Hepatocyte (in vitro differentiated cells): ENCODE results near the gene PIK3CG. TPM values are rescaled to one million over a fixed set of nuclear protein-coding genes. Genes with fewer than 3 reads are reported as not detected.

ENCODE experiments used
- DNase-seq: peaks from one replicate; pipeline ENCODE4 v3.0.0-alpha.2; 2016; ENCODE audit warnings: low spot score
- H2AFZ ChIP-seq: fragments of 200-600 bp; sonication (generic); 2 replicates; pipeline ENCODE4 v1.6.0; 2016; ENCODE audit warnings: antibody characterized with exemption, mild to moderate bottlenecking
- H3K27ac ChIP-seq: fragments of 200-600 bp; sonication (generic); 2 replicates; pipeline ENCODE4 v1.5.1; 2016; ENCODE audit warnings: mild to moderate bottlenecking
- H3K27me3 ChIP-seq: fragments of 200-600 bp; sonication (generic); 2 replicates; pipeline ENCODE4 v1.6.1; 2016
- H3K36me3 ChIP-seq: fragments of 200-600 bp; sonication (generic); replicated peaks from 2 replicates; pipeline ENCODE4 v1.5.1; 2016; ENCODE audit warnings: low read depth; ENCODE audit not compliant: insufficient read depth
- H3K4me1 ChIP-seq: fragments of 200-600 bp; sonication (generic); 2 replicates; pipeline ENCODE4 v1.5.1; 2016; ENCODE audit warnings: mild to moderate bottlenecking, moderate library complexity; ENCODE audit not compliant: insufficient read depth
- H3K4me2 ChIP-seq: fragments of 200-600 bp; sonication (generic); 2 replicates; pipeline ENCODE4 v1.6.0; 2016
- H3K4me3 ChIP-seq: fragments of 200-600 bp; sonication (generic); 2 replicates; pipeline ENCODE4 v1.5.1; 2016; ENCODE audit warnings: mild to moderate bottlenecking
- H3K79me2 ChIP-seq: fragments of 200-600 bp; sonication (generic); 2 replicates; pipeline ENCODE4 v1.6.0; 2017; ENCODE audit warnings: mild to moderate bottlenecking
- H3K9me2 ChIP-seq: fragments of 200-600 bp; sonication (generic); replicated peaks from 2 replicates; pipeline ENCODE4 v1.6.0; 2017; ENCODE audit warnings: mild to moderate bottlenecking; ENCODE audit not compliant: insufficient read depth
- H3K9me3 ChIP-seq: fragments of 200-600 bp; sonication (generic); 2 replicates; pipeline ENCODE4 v1.5.1; 2016; ENCODE audit warnings: low read depth, mild to moderate bottlenecking
- H4K20me1 ChIP-seq: fragments of 200-600 bp; sonication (generic); 2 replicates; pipeline ENCODE4 v1.6.0; 2016; ENCODE audit warnings: mild to moderate bottlenecking; ENCODE audit not compliant: insufficient read depth, poor library complexity, severe bottlenecking
- EZH2 ChIP-seq: fragments of 200-600 bp; sonication (generic); IDR thresholded peaks from 2 replicates; pipeline ENCODE4 v1.6.1; 2016; ENCODE audit warnings: antibody characterized with exemption, mild to moderate bottlenecking, borderline replicate concordance
- EZH2phosphoT487 ChIP-seq: fragments of 200-600 bp; sonication (generic); IDR thresholded peaks from one replicate; pipeline ENCODE4 v1.6.1; 2018; ENCODE audit warnings: antibody characterized with exemption, mild to moderate bottlenecking, low read depth, moderate library complexity; ENCODE audit not compliant: unreplicated experiment, severe bottlenecking
- WGBS: methylation state at CpG from one replicate; pipeline ENCODE4 v1.1.6; 2016; ENCODE audit warnings: low lambda C conversion rate; ENCODE audit errors: missing lambda C conversion rate; 5-methylcytosine and 5-hydroxymethylcytosine counted together
- polyA plus RNA-seq: library from polyadenylated mRNA; unstranded; fragments of >200 nt; fragmentation: Nextera tagmentation; extraction: Ambion mirVana; gene quantifications from 2 replicates; pipeline ENCODE4 v1.2.1, GENCODE V29; 2016
- total RNA-seq: library from RNA; depleted of rRNA; stranded (reverse); fragments of >200 nt; gene quantifications from 2 replicates; pipeline ENCODE4 v1.2.3, GENCODE V29; 2014
- TF ChIP-seq, protein P1 (sequence below): fragments of 200-600 bp; sonication (generic); IDR thresholded peaks from 2 replicates; pipeline ENCODE4 v1.5.1; 2016; ENCODE audit warnings: antibody characterized with exemption, mild to moderate bottlenecking; ENCODE audit not compliant: poor library complexity

PIK3CG gene
- total and polyA plus RNA-seq, 2 experiments from 2014 or later = 0.03 to 0.25 TPM

DNA sequence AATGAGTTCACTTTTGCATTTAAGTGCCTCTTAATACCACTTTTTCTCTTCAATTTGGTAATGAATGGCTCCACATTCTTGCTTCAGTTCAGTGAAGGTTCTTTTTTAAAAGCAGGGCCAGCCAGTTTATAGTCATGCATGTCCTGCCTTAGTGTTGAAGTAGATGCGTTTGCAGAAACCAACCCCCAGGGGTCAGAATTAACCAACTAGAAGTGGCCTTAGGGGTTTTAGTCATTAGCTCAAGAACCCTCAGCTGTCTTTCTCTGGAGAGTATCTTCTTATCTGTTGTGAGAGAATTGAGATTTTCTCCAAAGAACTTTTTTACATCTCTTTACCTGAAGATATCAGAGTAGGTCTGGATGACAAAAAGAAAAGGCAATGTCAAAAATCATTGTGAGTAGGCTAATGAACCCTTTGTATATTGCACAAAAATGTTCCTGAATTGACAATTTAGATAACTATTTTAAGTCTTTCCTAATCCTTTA, 82.2 kb downstream of the PIK3CG start:
- TF ChIP-seq EZH2 = no peak
- TF ChIP-seq, protein P1, sequence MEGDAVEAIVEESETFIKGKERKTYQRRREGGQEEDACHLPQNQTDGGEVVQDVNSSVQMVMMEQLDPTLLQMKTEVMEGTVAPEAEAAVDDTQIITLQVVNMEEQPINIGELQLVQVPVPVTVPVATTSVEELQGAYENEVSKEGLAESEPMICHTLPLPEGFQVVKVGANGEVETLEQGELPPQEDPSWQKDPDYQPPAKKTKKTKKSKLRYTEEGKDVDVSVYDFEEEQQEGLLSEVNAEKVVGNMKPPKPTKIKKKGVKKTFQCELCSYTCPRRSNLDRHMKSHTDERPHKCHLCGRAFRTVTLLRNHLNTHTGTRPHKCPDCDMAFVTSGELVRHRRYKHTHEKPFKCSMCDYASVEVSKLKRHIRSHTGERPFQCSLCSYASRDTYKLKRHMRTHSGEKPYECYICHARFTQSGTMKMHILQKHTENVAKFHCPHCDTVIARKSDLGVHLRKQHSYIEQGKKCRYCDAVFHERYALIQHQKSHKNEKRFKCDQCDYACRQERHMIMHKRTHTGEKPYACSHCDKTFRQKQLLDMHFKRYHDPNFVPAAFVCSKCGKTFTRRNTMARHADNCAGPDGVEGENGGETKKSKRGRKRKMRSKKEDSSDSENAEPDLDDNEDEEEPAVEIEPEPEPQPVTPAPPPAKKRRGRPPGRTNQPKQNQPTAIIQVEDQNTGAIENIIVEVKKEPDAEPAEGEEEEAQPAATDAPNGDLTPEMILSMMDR = peak; percentile 72
- Histone ChIP-seq H3K9me2 (no peaks in the 10 kb centered on the region), H3K9me3 (no peaks in the 10 kb centered on the region), H2AFZ (no peak overlapping the region), H3K27ac (no peak overlapping the region), H3K4me3 (no peak overlapping the region), H3K36me3 (no peaks in the 10 kb centered on the region), H3K4me2 (no peak overlapping the region), H3K79me2 (no peaks in the 10 kb centered on the region), H3K27me3 (no peaks in the 10 kb centered on the region), H4K20me1 (no peaks in the 10 kb centered on the region), H3K4me1 (no peaks in the 10 kb centered on the region)
- peak; percentile 77 for DNase-seq
- 5% methylated on average over 1 of the region's 1 CpG for WGBS

DNA sequence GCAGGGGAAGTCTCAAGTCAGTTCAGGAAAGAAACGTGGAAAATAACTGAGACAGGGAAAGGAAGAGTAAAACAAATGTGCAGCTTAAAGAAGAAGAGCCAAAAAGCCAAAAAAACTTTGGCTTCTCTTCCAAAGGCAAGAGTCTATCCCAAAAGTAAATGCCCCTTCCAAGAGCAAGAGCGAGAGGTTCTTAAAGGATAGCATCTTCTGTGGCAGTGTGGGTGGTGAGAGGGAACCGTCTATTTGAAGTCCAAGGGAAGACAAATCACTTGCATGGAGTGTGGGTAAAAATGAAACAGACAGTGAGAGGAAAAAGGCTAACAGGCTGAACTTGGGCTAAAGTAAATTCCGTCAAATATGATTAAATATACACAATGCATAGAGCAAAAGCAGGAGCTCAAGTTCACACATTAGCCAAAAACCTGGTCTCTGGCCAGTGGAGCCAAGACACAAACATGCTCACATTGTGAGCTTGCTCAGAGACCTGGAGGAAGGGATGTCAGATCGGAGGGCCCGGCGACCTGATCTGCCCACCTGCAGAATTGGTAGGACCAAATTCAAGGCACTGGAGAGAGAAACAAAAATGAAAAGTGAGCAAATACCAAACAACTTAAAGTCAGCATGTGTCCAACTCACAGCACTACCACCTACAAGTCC, 87.0 kb downstream of the PIK3CG start:
- no peaks in the 10 kb centered on the region for H3K27me3 ChIP-seq
- H3K9me3 ChIP-seq = no peaks in the 10 kb centered on the region
- TF ChIP-seq EZH2 (no peak), EZH2phosphoT487 (no peak)
- TF ChIP-seq, protein P1 = no peak
- H3K4me1 ChIP-seq = no peaks in the 10 kb centered on the region
- no peak for DNase-seq
- no peaks in the 10 kb centered on the region for H3K36me3 ChIP-seq
- H4K20me1 ChIP-seq = no peaks in the 10 kb centered on the region
- H2AFZ ChIP-seq = no peak overlapping the region
- H3K9me2 ChIP-seq = no peaks in the 10 kb centered on the region
- WGBS = 89% methylated on average over 7 of the region's 7 CpGs
- no peak overlapping the region for H3K4me3 ChIP-seq
- no peaks in the 10 kb centered on the region for H3K79me2 ChIP-seq
- peak overlapping the region; percentile 4 for H3K27ac ChIP-seq
- H3K4me2 ChIP-seq = no peak overlapping the region

DNA sequence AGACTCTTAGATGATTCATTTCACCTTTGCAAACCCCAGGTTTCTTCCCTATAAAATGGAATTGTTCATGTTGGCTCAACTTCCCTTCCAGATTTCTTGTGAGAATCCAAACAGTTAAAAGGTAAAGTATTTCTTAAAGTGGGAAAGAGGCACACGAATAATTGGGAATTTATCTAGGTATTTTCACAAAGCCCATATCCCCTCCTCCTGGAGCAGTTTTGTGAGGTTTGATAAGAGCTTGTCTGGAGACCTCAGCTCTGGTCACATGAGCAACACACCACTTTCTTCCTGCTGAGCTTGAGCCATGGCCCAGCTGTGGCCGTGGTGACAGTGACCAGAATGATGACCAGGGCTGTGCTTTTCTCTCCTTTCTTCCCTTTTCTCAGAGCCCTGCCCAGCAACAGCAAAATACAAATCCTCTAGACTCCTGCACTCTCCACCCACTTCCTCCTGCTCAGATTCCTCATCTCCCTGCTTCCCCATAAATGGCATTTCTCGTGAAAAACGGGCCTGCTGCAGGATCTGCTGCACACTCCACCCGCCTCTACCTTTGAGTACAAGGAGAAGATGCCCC, 87.7 kb downstream of the PIK3CG start:
- H3K4me3 ChIP-seq = no peak overlapping the region
- peak overlapping the region; percentile 60 for H2AFZ ChIP-seq
- no peak for DNase-seq
- H3K27ac ChIP-seq = peak overlapping the region; percentile 4
- H3K79me2 ChIP-seq = no peaks in the 10 kb centered on the region
- no peaks in the 10 kb centered on the region for H3K9me3 ChIP-seq
- H3K4me1 ChIP-seq = no peaks in the 10 kb centered on the region
- no peaks in the 10 kb centered on the region for H4K20me1 ChIP-seq
- WGBS = 33% methylated on average over 5 of the region's 5 CpGs
- no peak overlapping the region for H3K4me2 ChIP-seq
- H3K9me2 ChIP-seq = no peaks in the 10 kb centered on the region
- TF ChIP-seq EZH2phosphoT487 (no peak), EZH2 (no peak)
- TF ChIP-seq, protein P1 = no peak
- H3K27me3 ChIP-seq = no peaks in the 10 kb centered on the region
- H3K36me3 ChIP-seq = no peaks in the 10 kb centered on the region
